Fibroblast of mammary gland (primary cell): ENCODE data around the gene SLITRK4.

Experiments
- DNase-seq: peaks from one replicate; pipeline ENCODE4 v3.0.0-alpha.2; 2010; ENCODE audit warnings: low read depth
- H3K4me3 ChIP-seq: 2 replicates; pipeline ENCODE4 v1.5.1; 2011; ENCODE audit warnings: low read depth, mild to moderate bottlenecking, low read length, moderate library complexity; ENCODE audit not compliant: control insufficient read depth
- CTCF ChIP-seq: conservative IDR thresholded peaks from 2 replicates; pipeline ENCODE4 v1.5.1; 2011; ENCODE audit warnings: low read depth, low read length, inconsistent platforms; ENCODE audit not compliant: control insufficient read depth, insufficient read depth

The SLITRK4 gene

GRCh38 chrX:143635915-143636314, at the start of gene SLITRK4:
TSS of gene SLITRK4 (minus strand) at chrX:143636101. CDS start at chrX:143631108, 4,993 bp downstream.
- no peak within 1 kb of the TSS for H3K4me3 ChIP-seq
- DNase-seq, result no peak
- no peak for TF ChIP-seq CTCF

- TF ChIP-seq CTCF, result no peak
- no peak for DNase-seq
- no peak overlapping the region for H3K4me3 ChIP-seq
Measured at GRCh38 chrX:143683486-143683885, 47.6 kb upstream of the SLITRK4 start.

GRCh38 chrX:143674926-143675325, 39.0 kb upstream of the SLITRK4 start:
- no peak for TF ChIP-seq CTCF

GRCh38 chrX:143669395-143669794, 33.5 kb upstream of the SLITRK4 start:
- TF ChIP-seq CTCF, result peak; percentile 15
- no peak overlapping the region for H3K4me3 ChIP-seq
- peak; percentile 12 for DNase-seq

More at GRCh38 chrX:143674926-143675325, 39.0 kb upstream of the SLITRK4 start:
- H3K4me3 ChIP-seq, result no peak overlapping the region
- no peak for DNase-seq

GRCh38 chrX:143664302-143664701, 28.4 kb upstream of the SLITRK4 start:
- peak; percentile 65 for TF ChIP-seq CTCF
- no peak overlapping the region for H3K4me3 ChIP-seq
- peak; percentile 24 for DNase-seq

- TF ChIP-seq CTCF, result no peak
- no peak overlapping the region for H3K4me3 ChIP-seq
- DNase-seq, result no peak
Measured at GRCh38 chrX:143663755-143664154, 27.9 kb upstream of the SLITRK4 start.

- no peak overlapping the region for H3K4me3 ChIP-seq
- no peak for TF ChIP-seq CTCF
- no peak for DNase-seq
Measured at GRCh38 chrX:143661286-143661685, 25.4 kb upstream of the SLITRK4 start.
